Stimulated activated CD4-positive, alpha-beta T cell treated with anti-CD3 and anti-CD28 coated beads, Interleukin-15, amount 100 ng/mL, for 48 hours (primary cell): Measurements from ENCODE around the gene TEX29.

Experiments used
- DNase-seq, 2 donors: peaks; one replicate each; pipeline ENCODE4 v3.0.0-alpha.2; 2020; ENCODE audit warnings: low read depth in 2 of 2

Gene TEX29

GRCh38 chr13:111319998-111320911 lies at the start of gene TEX29:
TEX29 (plus strand) TSS chr13:111320642; CDS start chr13:111320891, 249 bp downstream.
- DNase-seq, result no peak

- DNase-seq, result no peak
These were observed 49.4 kb upstream of the TEX29 start for GRCh38 chr13:111270765-111271698.

GRCh38 chr13:111272117-111272516 lies 48.3 kb upstream of the TEX29 start:
- no peak for DNase-seq

GRCh38 chr13:111275382-111275781 lies 45.1 kb upstream of the TEX29 start:
- no peak for DNase-seq

GRCh38 chr13:111275995-111276618 lies 44.3 kb upstream of the TEX29 start:
- DNase-seq, result no peak

GRCh38 chr13:111278258-111278657 lies 42.2 kb upstream of the TEX29 start:
- DNase-seq, result no peak

GRCh38 chr13:111278743-111279652 lies 41.4 kb upstream of the TEX29 start:
- no peak for DNase-seq

- no peak for DNase-seq
These were observed 40.2 kb upstream of the TEX29 start for GRCh38 chr13:111280226-111280625.

GRCh38 chr13:111280681-111281585 lies 39.5 kb upstream of the TEX29 start:
- no peak for DNase-seq

GRCh38 chr13:111281751-111282311 lies 38.6 kb upstream of the TEX29 start:
- DNase-seq, result no peak

GRCh38 chr13:111282425-111282824 lies 38.0 kb upstream of the TEX29 start:
- no peak for DNase-seq

GRCh38 chr13:111282997-111283396 lies 37.4 kb upstream of the TEX29 start:
- DNase-seq, result no peak

GRCh38 chr13:111283457-111283856 lies 37.0 kb upstream of the TEX29 start:
- DNase-seq, result no peak

- DNase-seq, result no peak
These were observed 36.5 kb upstream of the TEX29 start for GRCh38 chr13:111283991-111284390.

GRCh38 chr13:111284565-111284964 lies 35.9 kb upstream of the TEX29 start:
- no peak for DNase-seq

GRCh38 chr13:111286162-111286561 lies 34.3 kb upstream of the TEX29 start:
- no peak for DNase-seq

- DNase-seq, result no peak
These were observed 33.7 kb upstream of the TEX29 start for GRCh38 chr13:111286749-111287148.

GRCh38 chr13:111287201-111287600 lies 33.2 kb upstream of the TEX29 start:
- no peak for DNase-seq

GRCh38 chr13:111288276-111288675 lies 32.2 kb upstream of the TEX29 start:
- DNase-seq, result no peak

- no peak for DNase-seq
These were observed 31.2 kb upstream of the TEX29 start for GRCh38 chr13:111289251-111289650.
